Esophagus muscularis mucosa (tissue), 4 donors: ENCODE results near the gene CHRDL1. TPM values are rescaled to one million over a fixed set of nuclear protein-coding genes. Genes with fewer than 3 reads are reported as not detected.

Experiments
- DNase-seq: peaks from one replicate; pipeline ENCODE4 v3.0.0-alpha.2; 2017; ENCODE audit errors: extremely low spot score
- H3K27ac ChIP-seq, 4 donors: fragments of 200-600 bp; sonication (generic); replicated peaks in 1 of 4; 1 replicate in 3 of 4; 2 replicates in 1 of 4; pipeline ENCODE4 v1.5.1; 2016 to 2019; ENCODE audit warnings: mild to moderate bottlenecking in 1 of 4
- H3K27me3 ChIP-seq, 4 donors: fragments of 200-600 bp; sonication (generic); one replicate each; pipeline versions ENCODE4 v1.5.1 to v1.6.0; 2016 to 2019
- H3K36me3 ChIP-seq, 4 donors: fragments of 200-600 bp; sonication (generic); one replicate each; pipeline ENCODE4 v1.5.1; 2016 to 2019
- H3K4me1 ChIP-seq, 4 donors: fragments of 200-600 bp; sonication (generic); one replicate each; pipeline ENCODE4 v1.5.1; 2016 to 2019
- H3K4me3 ChIP-seq, 4 donors: fragments of 200-600 bp; sonication (generic); 1 replicate in 2 of 4; 2 replicates in 2 of 4; pipeline ENCODE4 v1.5.1; 2016 to 2019; ENCODE audit warnings: mild to moderate bottlenecking in 4 of 4, moderate library complexity in 1 of 4
- H3K9me3 ChIP-seq, 4 donors: fragments of 200-600 bp; sonication (generic); 1 replicate in 3 of 4; 2 replicates in 1 of 4; pipeline ENCODE4 v1.5.1; 2016 to 2019
- CTCF ChIP-seq, 3 experiments: fragments of 200-600 bp in 2 of 3; fragments of 450-650 bp in 1 of 3; sonication (generic) in 2 of 3; IDR thresholded peaks; one replicate each; pipeline ENCODE4 v1.5.1; 2017 to 2019; ENCODE audit warnings: antibody characterized with exemption in 3 of 3, mild to moderate bottlenecking in 2 of 3, moderate library complexity in 1 of 3
- EP300 ChIP-seq: sonication (generic); formaldehyde crosslinking; IDR thresholded peaks from one replicate; pipeline ENCODE4 v1.6.1; 2017; ENCODE audit warnings: antibody characterized with exemption
- POLR2A ChIP-seq: fragments of 450-650 bp; IDR thresholded peaks from one replicate; pipeline ENCODE4 v1.6.1; 2017; ENCODE audit warnings: antibody characterized with exemption, moderate library complexity, mild to moderate bottlenecking, low read depth
- POLR2AphosphoS5 ChIP-seq, 2 donors: sonication (generic); formaldehyde crosslinking; IDR thresholded peaks; one replicate each; pipeline ENCODE4 v1.6.1; 2017; ENCODE audit warnings: antibody characterized with exemption in 2 of 2
- WGBS: methylation state at CpG from one replicate; pipeline ENCODE4 v1.1.5; 2018; 5-methylcytosine and 5-hydroxymethylcytosine counted together
- intact Hi-C: fragments of 100-400 bp; cut with DNase I; formaldehyde crosslinking; loops from one replicate; pipeline ENCODE4 v1.15.1; 2023
- total RNA-seq, 4 donors: library from RNA; depleted of rRNA; stranded (reverse); fragments of >200 nt; gene quantifications; one replicate each; pipeline versions ENCODE4 v1.1.0 to v1.2.1, GENCODE V29; 2016

Gene CHRDL1
- total RNA-seq, 4 donors from 2014 or later: 202 to 346 (median 222) TPM

DNA sequence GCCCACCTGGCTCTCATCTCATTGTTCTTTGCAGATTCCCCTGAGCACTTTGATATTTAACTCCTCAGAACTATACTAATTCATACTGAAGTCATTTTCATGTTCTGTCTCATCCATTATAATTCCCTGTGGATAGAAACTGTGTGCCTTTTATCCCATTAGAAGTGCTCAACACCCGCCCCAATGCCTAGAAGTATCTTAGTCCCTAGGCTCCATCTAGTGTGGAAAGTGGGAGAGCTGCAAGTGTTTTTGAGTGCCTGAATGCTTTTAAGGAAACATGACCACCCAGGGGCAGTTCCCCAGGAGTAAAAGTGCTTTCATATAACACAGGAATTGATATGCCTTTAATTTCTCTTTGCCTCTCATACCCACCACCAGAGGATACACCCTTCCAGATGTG lies 117.0 kb downstream of the CHRDL1 start:
- Histone ChIP-seq H3K9me3 (no peaks in the 10 kb centered on the region), H3K4me3 (no peak overlapping the region), H3K27ac (no peak overlapping the region), H3K27me3 (no peaks in the 10 kb centered on the region), H3K36me3 (peaks cover 0 to 19% (median 2%) of the 10 kb centered on the region in 4 donors), H3K4me1 (no peaks in the 10 kb centered on the region)
- WGBS: 77% methylated on average over 1 of the region's 1 CpG
- intact Hi-C loops: no loop called here
- DNase-seq: no peak
- TF ChIP-seq CTCF (IDR thresholded peaks at IDR 0.05): no peak
- TF ChIP-seq POLR2AphosphoS5 (IDR thresholded peaks at IDR 0.05): no peak
- no peak for TF ChIP-seq POLR2A
- TF ChIP-seq EP300: no peak

DNA sequence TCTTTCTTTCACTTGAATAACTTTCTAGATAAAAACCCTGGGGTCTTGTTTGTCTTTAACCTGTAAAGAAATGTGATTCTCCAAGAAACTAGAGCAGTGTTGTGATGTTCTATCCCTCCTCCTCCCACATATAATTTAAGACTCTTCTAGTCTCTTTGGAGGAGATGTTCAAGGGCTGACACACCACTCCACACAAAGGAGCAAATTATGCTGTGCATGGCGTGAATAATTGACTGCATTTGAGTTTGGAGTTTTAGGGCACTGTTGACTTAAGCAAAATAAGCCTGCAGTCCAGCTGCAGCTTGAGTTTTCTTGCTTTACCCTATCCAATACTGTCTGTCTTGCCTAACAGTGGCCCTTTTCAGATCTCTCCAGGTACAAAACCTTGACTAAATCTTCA lies 119.7 kb downstream of the CHRDL1 start:
- WGBS: 42% methylated on average over 1 of the region's 1 CpG
- TF ChIP-seq EP300 (no peak), POLR2A (no peak), POLR2AphosphoS5 (IDR thresholded peaks at IDR 0.05) (no peak), CTCF (IDR thresholded peaks at IDR 0.05) (no peak)
- Histone ChIP-seq H3K36me3 (peaks cover 0 to 15% (median 2%) of the 10 kb centered on the region in 4 donors), H3K4me1 (no peaks in the 10 kb centered on the region), H3K27ac (no peak overlapping the region), H3K4me3 (no peak overlapping the region), H3K27me3 (no peaks in the 10 kb centered on the region), H3K9me3 (no peaks in the 10 kb centered on the region)
- intact Hi-C loops: no loop called here
- no peak for DNase-seq

GRCh38 chrX:110671068-110671803 lies 124.4 kb downstream of the CHRDL1 start:
- no peaks in the 10 kb centered on the region for H3K36me3 ChIP-seq
- no peaks in the 10 kb centered on the region for H3K27me3 ChIP-seq
- DNase-seq: no peak
- 79% methylated on average over 3 of the region's 3 CpGs for WGBS
- H3K9me3 ChIP-seq: no peaks in the 10 kb centered on the region
- TF ChIP-seq EP300: no peak
- TF ChIP-seq POLR2AphosphoS5 (IDR thresholded peaks at IDR 0.05): no peak
- TF ChIP-seq POLR2A: no peak
- TF ChIP-seq CTCF (IDR thresholded peaks at IDR 0.05): no peak
- H3K4me1 ChIP-seq: no peaks in the 10 kb centered on the region
- intact Hi-C loops: no loop called here
- H3K27ac ChIP-seq: no peak overlapping the region
- H3K4me3 ChIP-seq: no peak overlapping the region

DNA sequence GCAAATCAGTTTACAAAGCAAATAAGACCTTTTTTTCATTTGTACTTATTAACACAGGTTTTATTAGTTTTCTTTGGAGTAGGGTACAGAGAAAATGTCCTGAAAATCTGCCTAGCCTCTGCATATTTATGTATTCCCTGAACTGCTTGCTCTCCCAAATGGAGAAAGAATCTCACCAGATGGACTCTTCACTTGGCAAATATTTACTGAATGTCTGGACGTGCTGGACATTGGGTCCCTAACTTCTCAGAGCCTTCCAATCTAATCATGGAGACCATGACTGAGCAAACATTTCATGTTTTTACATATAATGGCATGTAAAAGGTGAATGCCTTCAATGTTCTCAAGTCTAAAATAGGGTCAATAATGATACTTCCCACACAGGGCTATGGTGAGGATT lies 126.0 kb downstream of the CHRDL1 start:
- no peak overlapping the region for H3K27ac ChIP-seq
- 45% methylated on average over 1 of the region's 1 CpG for WGBS
- H3K9me3 ChIP-seq: no peaks in the 10 kb centered on the region
- intact Hi-C loops: no loop called here
- no peak overlapping the region for H3K4me3 ChIP-seq
- TF ChIP-seq POLR2AphosphoS5 (IDR thresholded peaks at IDR 0.05) (no peak), EP300 (no peak), POLR2A (no peak), CTCF (IDR thresholded peaks at IDR 0.05) (no peak)
- no peak for DNase-seq
- no peaks in the 10 kb centered on the region for H3K4me1 ChIP-seq
- H3K36me3 ChIP-seq: no peaks in the 10 kb centered on the region
- H3K27me3 ChIP-seq: no peaks in the 10 kb centered on the region

DNA sequence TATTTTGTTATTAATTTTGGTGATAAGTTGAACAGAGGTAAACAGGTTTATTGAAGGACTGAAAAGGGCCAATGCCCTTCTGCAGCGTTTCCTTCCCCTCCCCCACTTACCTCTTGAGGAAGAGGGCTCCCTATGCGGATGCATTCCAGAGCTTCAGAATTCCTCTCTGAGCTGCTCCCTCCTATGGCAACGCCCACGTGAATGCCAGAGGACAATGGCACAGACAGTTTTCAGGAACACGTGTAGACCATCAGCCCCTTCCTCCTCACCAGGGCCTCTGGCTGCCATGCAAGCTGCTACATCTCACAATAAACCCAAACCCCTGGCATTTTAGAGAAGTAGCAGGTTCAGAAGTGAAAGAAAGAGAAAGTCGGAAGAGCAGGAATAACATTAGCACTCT lies 127.9 kb downstream of the CHRDL1 start:
- intact Hi-C loops: no loop called here
- no peak overlapping the region for H3K4me3 ChIP-seq
- no peaks in the 10 kb centered on the region for H3K9me3 ChIP-seq
- no peak for DNase-seq
- H3K27ac ChIP-seq: no peak overlapping the region
- no peaks in the 10 kb centered on the region for H3K36me3 ChIP-seq
- no peaks in the 10 kb centered on the region for H3K27me3 ChIP-seq
- H3K4me1 ChIP-seq: no peaks in the 10 kb centered on the region
- 28% methylated on average over 6 of the region's 6 CpGs for WGBS
- no peak for TF ChIP-seq EP300
- no peak for TF ChIP-seq POLR2A
- TF ChIP-seq POLR2AphosphoS5 (IDR thresholded peaks at IDR 0.05): no peak
- no peak for TF ChIP-seq CTCF (IDR thresholded peaks at IDR 0.05)
